Stomach (tissue), 9 donors: ENCODE results near the gene CPB1. TPM values are rescaled to one million over a fixed set of nuclear protein-coding genes. Genes with fewer than 3 reads are reported as not detected.

Source experiments
- DNase-seq, 2 donors: peaks; one replicate each; pipeline versions ENCODE4 v3.0.0 to v3.0.0-alpha.2; 2013 to 2019
- H3K27ac ChIP-seq, 5 donors: fragments of 200-600 bp in 4 of 5; sonication (generic) in 4 of 5; one replicate each; pipeline ENCODE4 v1.5.1; 2013 to 2019; ENCODE audit warnings: mild to moderate bottlenecking in 1 of 5, moderate library complexity in 1 of 5
- H3K27me3 ChIP-seq, 3 donors: fragments of 200-600 bp; sonication (generic); one replicate each; pipeline ENCODE4 v1.5.1; 2017 to 2019; ENCODE audit warnings: mixed run types in 1 of 3
- H3K36me3 ChIP-seq, 4 donors: fragments of 200-600 bp; sonication (generic); 1 replicate in 3 of 4; 2 replicates in 1 of 4; pipeline ENCODE4 v1.5.1; 2016 to 2019
- H3K4me1 ChIP-seq, 4 donors: fragments of 200-600 bp; sonication (generic); one replicate each; pipeline ENCODE4 v1.5.1; 2016 to 2019
- H3K4me3 ChIP-seq, 4 donors: fragments of 200-600 bp; sonication (generic) in 3 of 4; one replicate each; pipeline ENCODE4 v1.5.1; 2016 to 2019; ENCODE audit warnings: mild to moderate bottlenecking in 1 of 4
- H3K9me3 ChIP-seq, 4 donors: fragments of 200-600 bp; sonication (generic); one replicate each; pipeline ENCODE4 v1.5.1; 2016 to 2019
- CTCF ChIP-seq, 7 experiments: fragments of 450-650 bp in 4 of 7; fragments of 200-600 bp in 3 of 7; sonication (generic) in 3 of 7; IDR thresholded peaks; one replicate each; pipeline ENCODE4 v1.5.1; 2016 to 2019; ENCODE audit warnings: antibody characterized with exemption in 7 of 7, control low read depth in 2 of 7, mild to moderate bottlenecking in 1 of 7
- EP300 ChIP-seq: sonication (generic); formaldehyde crosslinking; IDR thresholded peaks from one replicate; pipeline ENCODE4 v1.6.1; 2017; ENCODE audit warnings: antibody characterized with exemption
- POLR2A ChIP-seq, 4 donors: fragments of 450-650 bp; IDR thresholded peaks; one replicate each; pipeline ENCODE4 v1.6.1; 2016; ENCODE audit warnings: antibody characterized with exemption in 4 of 4, control low read depth in 2 of 4, mild to moderate bottlenecking in 1 of 4, moderate library complexity in 1 of 4
- POLR2AphosphoS5 ChIP-seq, 3 donors: sonication (generic); formaldehyde crosslinking; IDR thresholded peaks; one replicate each; pipeline ENCODE4 v1.6.1; 2016; ENCODE audit warnings: antibody characterized with exemption in 3 of 3
- WGBS, 5 donors: extraction: QIAGEN DNeasy Blood & Tissue Kit in 3 of 5; methylation state at CpG; one replicate each; pipeline versions ENCODE4 v1.1.5 to v1.1.7; 2013 to 2018; 5-methylcytosine and 5-hydroxymethylcytosine counted together
- intact Hi-C: fragments of 100-400 bp; cut with DNase I; formaldehyde crosslinking; loops from one replicate; pipeline ENCODE4 v1.15.1; 2023; ENCODE audit warnings: low total_unique reads
- polyA plus RNA-seq, 3 donors: library from polyadenylated mRNA; stranded (reverse); fragments of 200-250 nt; gene quantifications; one replicate each; pipeline ENCODE4 v1.2.3, GENCODE V29; 2013
- total RNA-seq, 5 donors: library from RNA; depleted of rRNA; stranded (reverse); fragments of >200 nt; gene quantifications; one replicate each; pipeline versions ENCODE4 v1.1.0 to v1.2.3, GENCODE V29; 2014 to 2016
- donor health status: healthy with polysubstance abuse.
- donor health status: Bipolar disorder and iron deficiency.
- donor health status: healthy.

The CPB1 gene
- total and polyA plus RNA-seq, 8 donors: 0.70 to 29.2 (median 3.9) TPM; not detected in 4

- H3K27ac ChIP-seq: no peak overlapping the region
- 33 to 63% (median 40%) methylated on average over 1 of the region's 1 CpG for WGBS, 5 donors
- H3K9me3 ChIP-seq: no peaks in the 10 kb centered on the region
- H3K4me1 ChIP-seq: no peaks in the 10 kb centered on the region
- H3K36me3 ChIP-seq: no peaks in the 10 kb centered on the region
- no peak overlapping the region for H3K4me3 ChIP-seq
- H3K27me3 ChIP-seq: no peaks in the 10 kb centered on the region
- no peak for TF ChIP-seq POLR2AphosphoS5 (IDR thresholded peaks at IDR 0.05)
- TF ChIP-seq EP300: no peak
- TF ChIP-seq POLR2A (IDR thresholded peaks at IDR 0.05): no peak
- no peak for TF ChIP-seq CTCF (IDR thresholded peaks at IDR 0.05)
- intact Hi-C loops: no loop called here
- DNase-seq: peak in 1 of 2 donors; percentile 19
Measured at GRCh38 chr3:148796799-148797198, 30.8 kb upstream of the CPB1 start.

GRCh38 chr3:148797795-148798194 lies 29.8 kb upstream of the CPB1 start:
- H3K4me1 ChIP-seq: no peaks in the 10 kb centered on the region
- no peak for TF ChIP-seq POLR2AphosphoS5 (IDR thresholded peaks at IDR 0.05)
- TF ChIP-seq EP300: no peak
- TF ChIP-seq POLR2A (IDR thresholded peaks at IDR 0.05): no peak
- no peak for TF ChIP-seq CTCF (IDR thresholded peaks at IDR 0.05)
- WGBS, 5 donors: 85 to 97% (median 91%) methylated on average over 2 of the region's 2 CpGs
- no peaks in the 10 kb centered on the region for H3K9me3 ChIP-seq
- H3K27ac ChIP-seq: no peak overlapping the region
- H3K4me3 ChIP-seq: no peak overlapping the region
- no peaks in the 10 kb centered on the region for H3K27me3 ChIP-seq
- DNase-seq: no peak
- intact Hi-C loops: no loop called here
- H3K36me3 ChIP-seq: no peaks in the 10 kb centered on the region

GRCh38 chr3:148800414-148800813 lies 27.2 kb upstream of the CPB1 start:
- H3K27me3 ChIP-seq: no peaks in the 10 kb centered on the region
- DNase-seq: no peak
- 82 to 98% (median 97%) methylated on average over 1 of the region's 1 CpG for WGBS, 5 donors
- H3K27ac ChIP-seq: no peak overlapping the region
- TF ChIP-seq POLR2AphosphoS5 (IDR thresholded peaks at IDR 0.05) (no peak), POLR2A (IDR thresholded peaks at IDR 0.05) (no peak), EP300 (no peak), CTCF (IDR thresholded peaks at IDR 0.05) (no peak)
- no peaks in the 10 kb centered on the region for H3K36me3 ChIP-seq
- H3K4me1 ChIP-seq: no peaks in the 10 kb centered on the region
- intact Hi-C loops: no loop called here
- H3K4me3 ChIP-seq: no peak overlapping the region
- no peaks in the 10 kb centered on the region for H3K9me3 ChIP-seq

- H3K4me3 ChIP-seq: no peak overlapping the region
Measured at GRCh38 chr3:148809835-148810234, 17.8 kb upstream of the CPB1 start.

More at GRCh38 chr3:148809835-148810234, 17.8 kb upstream of the CPB1 start:
- Histone ChIP-seq H3K9me3 (no peaks in the 10 kb centered on the region), H3K27me3 (no peaks in the 10 kb centered on the region), H3K27ac (no peak overlapping the region), H3K4me1 (no peaks in the 10 kb centered on the region), H3K36me3 (no peaks in the 10 kb centered on the region)
- intact Hi-C loops: no loop called here
- no peak for TF ChIP-seq CTCF (IDR thresholded peaks at IDR 0.05)
- TF ChIP-seq POLR2AphosphoS5 (IDR thresholded peaks at IDR 0.05): no peak
- TF ChIP-seq EP300: no peak
- no peak for TF ChIP-seq POLR2A (IDR thresholded peaks at IDR 0.05)
- no peak for DNase-seq
- 64 to 86% (median 76%) methylated on average over 2 of the region's 2 CpGs for WGBS, 5 donors
